CD4-positive, alpha-beta memory T cell (primary cell): ENCODE data around the gene FUT4. TPM values are rescaled to one million over a fixed set of nuclear protein-coding genes. Genes with fewer than 3 reads are reported as not detected.

Experiments used
- CTCF ChIA-PET: fragments of 350-600 bp; sonication (Branson Sonifier 250); formaldehyde crosslinking; loops from one replicate; lab custom pipeline; 2021; ENCODE audit warnings: inconsistent platforms; ENCODE audit not compliant: partially characterized antibody; lab: Charles Lee
- POLR2A ChIA-PET: fragments of 350-600 bp; sonication (Branson Sonifier 250); formaldehyde crosslinking; loops from one replicate; lab custom pipeline; 2021; ENCODE audit not compliant: partially characterized antibody; lab: Charles Lee
- DNase-seq, 5 donors: peaks; one replicate each; pipeline versions ENCODE4 v3.0.0 to v3.0.0-alpha.2; 2020 to 2022; ENCODE audit warnings: mixed read lengths in 1 of 5
- H3K27ac ChIP-seq: one replicate; pipeline ENCODE4 v1.7.0; 2013; ENCODE audit warnings: low read depth, low read length
- H3K27me3 ChIP-seq: 2 replicates; pipeline ENCODE4 v1.7.0; 2013; ENCODE audit warnings: mild to moderate bottlenecking, low read length, moderate library complexity; ENCODE audit not compliant: insufficient read depth
- H3K36me3 ChIP-seq: 2 replicates; pipeline ENCODE4 v1.7.0; 2013; ENCODE audit warnings: mild to moderate bottlenecking, low read length, moderate library complexity; ENCODE audit not compliant: insufficient read depth
- H3K4me1 ChIP-seq: 2 replicates; pipeline ENCODE4 v1.7.0; 2013; ENCODE audit warnings: mild to moderate bottlenecking, low read length, moderate library complexity; ENCODE audit not compliant: insufficient read depth
- H3K4me3 ChIP-seq, 2 donors: one replicate each; pipeline ENCODE4 v1.7.0; 2013; ENCODE audit warnings: low read length in 2 of 2, mild to moderate bottlenecking in 1 of 2
- H3K9me3 ChIP-seq, 2 donors: one replicate each; pipeline ENCODE4 v1.7.0; 2013; ENCODE audit warnings: low read length in 2 of 2, control low read depth in 1 of 2; ENCODE audit not compliant: control insufficient read depth in 1 of 2
- H3K27ac Mint-ChIP-seq, 7 donors: one replicate each; pipeline ENCODE4 v1.8.0; 2020 to 2021; ENCODE audit warnings: mixed read lengths in 7 of 7, mild to moderate bottlenecking in 6 of 7, inconsistent platforms in 3 of 7, moderate library complexity in 3 of 7
- H3K27me3 Mint-ChIP-seq, 2 donors: one replicate each; pipeline ENCODE4 v1.8.0; 2020 to 2021; ENCODE audit warnings: mixed read lengths in 2 of 2
- H3K36me3 Mint-ChIP-seq, 2 donors: one replicate each; pipeline ENCODE4 v1.8.0; 2020 to 2021; ENCODE audit warnings: mixed read lengths in 2 of 2, inconsistent platforms in 1 of 2, mild to moderate bottlenecking in 1 of 2
- H3K4me1 Mint-ChIP-seq, 4 donors: one replicate each; pipeline ENCODE4 v1.8.0; 2020 to 2021; ENCODE audit warnings: mixed read lengths in 4 of 4, mild to moderate bottlenecking in 1 of 4
- H3K4me3 Mint-ChIP-seq, 8 donors: one replicate each; pipeline ENCODE4 v1.8.0; 2020 to 2021; ENCODE audit warnings: mixed read lengths in 8 of 8, mild to moderate bottlenecking in 7 of 8, moderate library complexity in 6 of 8, inconsistent platforms in 3 of 8
- H3K9me3 Mint-ChIP-seq, 8 donors: one replicate each; pipeline ENCODE4 v1.8.0; 2020 to 2021; ENCODE audit warnings: mixed read lengths in 8 of 8, mild to moderate bottlenecking in 5 of 8, inconsistent platforms in 3 of 8, moderate library complexity in 1 of 8
- intact Hi-C: fragments of 100-400 bp; cut with micrococcal nuclease; formaldehyde crosslinking; loops from one replicate; pipeline ENCODE4 v1.15.1; 2023
- polyA plus RNA-seq, 2 donors: library from polyadenylated mRNA; unstranded; fragments of 300-500 nt; fragmentation: Illumina TruSeq; gene quantifications; one replicate each; pipeline ENCODE4 v1.2.3, GENCODE V29; 2021
- total RNA-seq, 2 experiments: library from RNA; stranded (reverse); gene quantifications; one replicate each; pipeline ENCODE4 v1.2.3, GENCODE V29; 2021

FUT4 gene
- total and polyA plus RNA-seq, 4 experiments from 2014 or later, result 1.6 to 7.4 (median 4.4) TPM

GRCh38 chr11:94597896-94598295 is 54.2 kb downstream of the FUT4 start:
- ChIA-PET POLR2A (no interaction called here), CTCF (interaction anchor here (1.0 kb wide), 1 partner anchor 9 kb away, joined by 3 read pairs; no protein-coding TSS in a partner anchor)
- no peak for DNase-seq
- Histone ChIP-seq H3K27ac (no peak overlapping the region), H3K9me3 (no peaks in the 10 kb centered on the region), H3K36me3 (no peaks in the 10 kb centered on the region), H3K4me3 (no peak overlapping the region), H3K27me3 (no peaks in the 10 kb centered on the region), H3K4me1 (no peaks in the 10 kb centered on the region)
- no peak overlapping the region for H3K27ac Mint-ChIP-seq
- peaks cover 0 to 4% (median 0%) of the 10 kb centered on the region in 8 donors for H3K9me3 Mint-ChIP-seq
- intact Hi-C loops, result no loop called here
- H3K36me3 Mint-ChIP-seq, result peaks cover 12 to 22% of the 10 kb centered on the region in 2 donors
- no peaks in the 10 kb centered on the region for H3K4me1 Mint-ChIP-seq
- H3K4me3 Mint-ChIP-seq, result no peak overlapping the region
- no peaks in the 10 kb centered on the region for H3K27me3 Mint-ChIP-seq

Other genes starting within 250 kb of the FUT4 start
- gene IZUMO1R, start 239.3 kb upstream of the FUT4 start, total RNA-seq, result not detected
- gene IZUMO1R, start 239.3 kb upstream of the FUT4 start, polyA plus RNA-seq, result not detected
- under 1 TPM in 1 of 2 experiments, not detected in 1; 0.09 TPM for gene GPR83, start 142.5 kb upstream of the FUT4 start, total RNA-seq
- gene GPR83, start 142.5 kb upstream of the FUT4 start, polyA plus RNA-seq, result under 1 TPM in 1 of 2 donors, not detected in 1; 0.14 TPM
- gene MRE11, start 50.1 kb upstream of the FUT4 start, total RNA-seq, result 10 to 100 TPM; 43.3 to 43.4 TPM
- 10 to 100 TPM in 1 of 2 donors, 1 to 10 TPM in 1; 7.6 to 17.5 TPM for gene MRE11, start 50.1 kb upstream of the FUT4 start, polyA plus RNA-seq
- gene ANKRD49, start 49.9 kb upstream of the FUT4 start, total RNA-seq, result 10 to 100 TPM; 53.4 to 57.6 TPM
- gene ANKRD49, start 49.9 kb upstream of the FUT4 start, polyA plus RNA-seq, result 10 to 100 TPM; 25.9 to 31.0 TPM
- not detected for gene C11orf97, start 31.5 kb upstream of the FUT4 start, total RNA-seq
- not detected for gene C11orf97, start 31.5 kb upstream of the FUT4 start, polyA plus RNA-seq
- 1 to 10 TPM; 1.3 to 1.6 TPM for gene PIWIL4, start 23.4 kb downstream of the FUT4 start, total RNA-seq
- 1 to 10 TPM in 1 of 2 donors, under 1 TPM in 1; 0.27 to 1.2 TPM for gene PIWIL4, start 23.4 kb downstream of the FUT4 start, polyA plus RNA-seq
- under 1 TPM; 0.06 to 0.09 TPM for gene AMOTL1, start 224.4 kb downstream of the FUT4 start, total RNA-seq
- under 1 TPM in 1 of 2 donors, not detected in 1; 0.07 TPM for gene AMOTL1, start 224.4 kb downstream of the FUT4 start, polyA plus RNA-seq